GM21737 (cell line): ENCODE data around the gene IST1.
"Not testable (repeated sequence)": the region's sequence is repeated elsewhere in the genome, so short reads cannot be mapped to it uniquely, and the experiment has no call there.

Experiments
- ATAC-seq: cut with Tn5 transposase; IDR thresholded peaks from one replicate; pipeline ENCODE4 v1.9.1; 2021; ENCODE audit warnings: mild to moderate bottlenecking, moderate library complexity; ENCODE audit not compliant: unreplicated experiment

IST1 gene

GRCh38 chr16:71880176-71880575, 15.2 kb upstream of the IST1 start:
- ATAC-seq, result no peak

GRCh38 chr16:71882505-71883167, 12.7 kb upstream of the IST1 start:
- ATAC-seq, result peak; percentile 44

- ATAC-seq, result peak; percentile 47
Measured at GRCh38 chr16:71883168-71883848, 12.0 kb upstream of the IST1 start.

- ATAC-seq, result peak; percentile 47
Measured at GRCh38 chr16:71883849-71884638, 11.3 kb upstream of the IST1 start, which contains the start of gene ZNF821. Gene ZNF821, minus strand, starts transcription at chr16:71884182. Its CDS starts 4,236 bp downstream, at chr16:71879946.

- ATAC-seq, result no peak
Measured at GRCh38 chr16:71885261-71885650, 10.1 kb upstream of the IST1 start.

- ATAC-seq, result no peak
Measured at GRCh38 chr16:71889147-71889546, 6.2 kb upstream of the IST1 start.

GRCh38 chr16:71893888-71894228, 1.5 kb upstream of the IST1 start:
- ATAC-seq, result no peak

GRCh38 chr16:71894229-71894920, 956 bp upstream of the IST1 start:
- no peak for ATAC-seq

- ATAC-seq, result peak; percentile 25
Measured at GRCh38 chr16:71895679-71896365, 491 bp downstream of the IST1 start.

GRCh38 chr16:71896764-71897368, 1.5 kb downstream of the IST1 start:
- no peak for ATAC-seq

GRCh38 chr16:71899171-71899570, 3.8 kb downstream of the IST1 start:
- ATAC-seq, result no peak

- ATAC-seq, result no peak
Measured at GRCh38 chr16:71902656-71903365, 7.5 kb downstream of the IST1 start.

- ATAC-seq, result no peak
Measured at GRCh38 chr16:71903608-71904007, 8.3 kb downstream of the IST1 start.

GRCh38 chr16:71904239-71904638, 8.9 kb downstream of the IST1 start:
- ATAC-seq, result no peak

- not testable (repeated sequence) for ATAC-seq
Measured at GRCh38 chr16:71905765-71906164, 10.4 kb downstream of the IST1 start.

- no peak for ATAC-seq
Measured at GRCh38 chr16:71911121-71911520, 15.8 kb downstream of the IST1 start.

GRCh38 chr16:71912534-71913275, 17.4 kb downstream of the IST1 start:
- ATAC-seq, result no peak

GRCh38 chr16:71914802-71915201, 19.5 kb downstream of the IST1 start:
- ATAC-seq, result no peak

- no peak for ATAC-seq
Measured at GRCh38 chr16:71915350-71915749, 20.0 kb downstream of the IST1 start.
